Stimulated activated CD8-positive, alpha-beta memory T cell treated with anti-CD3 and anti-CD28 coated beads, Interleukin-4, amount 100 ng/mL, for 24 hours (primary cell): ENCODE results near the gene WDR45B.
A peak's percentile ranks its signal among the peaks of the same experiment; 100 is the strongest.
"Not testable (repeated sequence)": the region's sequence is repeated elsewhere in the genome, so short reads cannot be mapped to it uniquely, and the experiment has no call there.

Experiments used
- DNase-seq: peaks from one replicate; pipeline ENCODE4 v3.0.0-alpha.2; 2020; ENCODE audit warnings: low read depth

The WDR45B gene

DNA sequence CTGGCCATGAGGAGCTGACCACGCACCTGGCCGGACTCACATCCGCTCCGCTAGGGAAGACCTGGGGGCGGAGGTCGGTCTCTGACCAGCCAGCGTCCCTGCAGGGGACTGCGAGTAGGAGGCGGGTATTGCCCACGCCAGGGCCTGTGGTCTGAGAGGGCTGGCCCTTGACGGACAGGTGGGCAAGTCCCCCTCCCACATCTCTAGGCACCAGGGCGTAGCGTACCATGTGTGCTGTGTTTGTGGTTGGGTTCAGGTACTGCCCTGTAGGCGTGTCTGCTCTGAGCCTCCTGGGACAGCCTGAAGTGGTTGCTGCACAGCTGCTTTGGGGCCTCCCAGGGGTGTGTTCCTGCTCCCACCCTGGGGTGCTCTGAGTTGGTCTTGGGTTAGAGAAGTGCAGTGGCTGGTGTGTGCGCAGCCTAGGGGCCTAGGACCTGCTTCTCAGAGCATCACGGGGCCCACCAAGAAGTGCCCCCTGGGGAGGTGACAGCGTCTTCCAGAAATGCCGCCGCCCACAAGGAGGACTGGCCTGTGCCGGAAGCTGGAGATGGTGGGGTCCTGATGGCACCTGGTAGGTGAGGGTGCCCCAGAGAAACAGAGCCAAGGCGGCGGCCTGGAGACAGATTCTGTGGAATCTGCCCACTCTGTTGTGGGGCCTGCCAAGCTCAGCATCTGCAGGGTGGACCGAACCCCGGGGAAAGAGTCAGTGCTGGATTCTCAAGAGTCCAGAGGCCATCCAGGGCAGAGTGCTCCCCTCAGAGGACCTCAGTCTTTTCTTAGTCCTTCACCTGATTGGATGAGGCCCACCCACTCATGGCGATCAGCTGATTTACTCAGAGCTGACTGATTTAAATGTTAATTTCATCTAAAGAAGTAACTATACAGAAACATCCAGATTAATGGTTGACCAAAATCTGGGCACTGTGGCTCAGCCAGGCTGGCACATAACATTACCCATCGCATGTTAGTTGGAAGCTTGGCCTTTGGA is 48.3 kb downstream of the WDR45B start:
- no peak for DNase-seq

- DNase-seq = no peak
Observed at GRCh38 chr17:82598256-82599119, 49.8 kb downstream of the WDR45B start.

- DNase-seq = no peak
Observed at GRCh38 chr17:82596837-82597672, 51.2 kb downstream of the WDR45B start.

DNA sequence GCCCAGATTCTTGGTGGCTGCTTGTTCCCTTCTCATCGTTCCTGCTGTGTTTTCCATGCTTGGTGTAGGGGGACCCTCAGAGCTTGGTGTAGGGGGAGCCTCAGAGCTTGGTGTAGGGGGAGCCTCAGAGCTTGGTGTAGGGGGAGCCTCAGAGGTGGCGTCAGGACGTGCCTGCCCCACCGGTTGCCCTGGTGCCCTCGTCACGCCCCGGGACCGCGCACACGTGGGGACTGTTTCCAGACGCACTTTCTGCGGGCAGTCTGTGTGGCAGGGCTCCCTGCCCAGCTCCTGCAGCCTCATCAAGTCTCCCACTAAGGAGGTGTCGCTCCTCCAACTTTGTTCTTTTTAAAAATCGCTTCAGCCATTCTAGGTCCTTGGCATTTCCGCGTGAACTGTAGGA is 51.9 kb downstream of the WDR45B start:
- no peak for DNase-seq

DNA sequence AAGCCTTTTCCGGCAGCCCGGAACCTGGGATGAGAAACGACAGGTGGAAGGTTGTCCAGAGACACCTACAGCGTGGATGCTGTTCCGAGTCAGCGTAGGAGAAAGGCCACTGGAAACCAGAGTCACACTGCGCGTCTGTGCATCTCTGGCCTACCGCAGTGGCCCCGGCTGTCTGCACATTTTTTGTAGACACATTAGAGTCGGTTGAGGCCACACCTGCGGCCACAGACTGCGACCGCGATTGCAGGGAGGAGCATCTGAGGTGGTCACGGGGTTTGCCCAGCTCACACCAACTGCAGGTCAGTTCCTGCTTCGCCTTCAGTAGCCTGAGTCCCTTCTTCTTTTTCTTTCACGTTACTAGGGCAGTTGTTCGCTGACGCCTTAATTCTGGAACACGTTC is 52.4 kb downstream of the WDR45B start:
- no peak for DNase-seq

- DNase-seq = no peak
Observed at GRCh38 chr17:82594571-82594970, 53.7 kb downstream of the WDR45B start.

DNA sequence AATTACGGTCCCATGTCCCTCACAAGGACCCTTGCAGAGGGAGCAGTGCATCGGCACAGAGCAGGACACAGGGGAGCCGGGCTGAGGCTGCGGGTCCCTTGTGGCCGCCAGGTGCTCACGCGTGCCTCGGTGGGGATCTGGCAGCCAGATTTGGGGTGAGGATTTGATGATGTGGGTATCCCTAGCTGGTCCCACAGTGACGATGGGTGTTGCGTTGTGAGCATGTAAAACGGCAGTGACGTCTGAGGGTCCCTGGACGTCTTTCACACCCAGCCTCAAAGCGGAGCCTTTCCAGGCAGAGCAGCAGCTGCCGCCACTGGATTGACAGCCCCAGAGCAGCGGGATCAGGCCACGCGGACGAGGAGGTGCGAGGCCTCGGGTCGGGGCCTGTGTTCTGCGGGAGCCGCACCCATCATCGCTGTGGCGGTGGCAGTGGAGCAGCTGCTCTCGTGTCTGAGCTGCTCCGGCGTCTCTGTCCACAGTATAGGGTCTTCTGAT is 54.6 kb downstream of the WDR45B start:
- DNase-seq = no peak

GRCh38 chr17:82592767-82593589 is 55.3 kb downstream of the WDR45B start:
- no peak for DNase-seq

DNA sequence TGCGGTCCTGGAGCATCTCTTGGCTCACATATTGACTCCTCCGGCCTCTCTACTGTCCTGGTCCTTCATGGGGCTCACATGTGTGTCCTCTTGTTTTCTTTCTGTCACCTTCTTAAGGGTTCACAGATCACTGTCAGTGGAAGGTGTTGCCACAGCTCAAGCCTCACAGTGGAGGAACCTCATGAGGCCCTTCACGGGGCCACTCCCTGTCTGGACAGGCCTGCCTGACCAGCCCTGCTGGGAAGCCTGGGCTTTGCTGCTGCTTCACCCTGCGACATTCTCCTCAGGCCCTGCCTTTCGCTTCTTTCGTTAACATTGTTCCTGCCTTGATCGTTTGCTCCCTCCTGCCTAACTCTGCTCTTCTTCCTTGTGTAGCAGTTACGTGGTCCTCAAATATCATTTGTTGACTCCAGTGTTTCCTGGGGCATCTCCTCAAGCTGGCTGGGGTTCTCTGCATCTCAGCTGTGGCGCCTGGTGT is 55.9 kb downstream of the WDR45B start:
- DNase-seq = no peak

DNA sequence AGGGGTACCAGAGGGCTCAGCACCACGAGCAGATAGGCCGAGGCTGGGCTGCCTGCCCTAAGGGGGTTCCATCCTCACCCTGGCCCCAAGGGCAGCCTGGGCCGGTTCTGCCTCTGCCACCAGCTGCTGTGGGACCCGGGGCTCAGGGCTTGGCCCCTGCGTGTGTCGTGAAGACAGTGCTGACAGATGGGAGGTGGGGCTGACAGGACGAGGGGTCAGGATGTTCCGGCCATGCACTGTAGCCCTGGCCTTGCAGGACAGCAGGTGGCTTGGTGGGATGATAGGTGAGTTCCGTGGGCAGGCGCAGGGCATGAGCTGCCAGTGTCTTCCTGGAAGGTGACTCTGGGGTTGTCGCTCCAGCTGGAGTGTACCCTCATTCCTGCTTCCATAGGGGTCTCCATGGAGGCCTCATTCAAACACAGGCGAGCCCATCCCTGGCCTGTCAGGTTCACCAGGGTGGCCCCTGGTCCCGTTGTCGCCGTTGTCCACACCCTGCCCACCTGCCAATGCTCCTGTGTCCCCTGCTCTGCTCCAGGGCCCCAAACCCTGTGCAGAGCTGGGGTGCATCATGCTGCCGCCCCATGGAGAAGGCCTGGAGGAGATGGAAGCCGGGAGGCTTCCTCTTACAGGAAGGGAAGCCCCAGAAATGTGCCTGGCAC is 57.2 kb downstream of the WDR45B start:
- DNase-seq = no peak

DNA sequence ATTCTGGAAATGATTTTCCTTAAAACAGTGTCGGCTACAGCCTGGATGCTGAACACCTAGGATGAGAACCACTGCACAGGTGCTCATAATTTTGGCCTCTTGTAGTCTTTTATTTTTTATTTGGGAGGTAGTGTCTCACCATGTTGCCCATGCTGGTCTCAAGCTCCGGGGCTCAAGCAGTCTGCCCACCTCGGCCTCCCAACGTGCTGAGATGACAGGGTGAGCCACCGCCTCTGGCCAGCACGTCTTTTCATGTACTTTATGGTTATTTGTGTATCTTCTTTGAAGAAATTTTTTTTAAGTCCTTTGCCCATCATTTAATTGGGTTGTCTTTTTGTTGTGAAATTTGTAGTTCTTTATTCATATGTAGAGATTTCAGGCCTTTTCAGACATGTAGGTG is 58.0 kb downstream of the WDR45B start:
- no peak for DNase-seq

DNA sequence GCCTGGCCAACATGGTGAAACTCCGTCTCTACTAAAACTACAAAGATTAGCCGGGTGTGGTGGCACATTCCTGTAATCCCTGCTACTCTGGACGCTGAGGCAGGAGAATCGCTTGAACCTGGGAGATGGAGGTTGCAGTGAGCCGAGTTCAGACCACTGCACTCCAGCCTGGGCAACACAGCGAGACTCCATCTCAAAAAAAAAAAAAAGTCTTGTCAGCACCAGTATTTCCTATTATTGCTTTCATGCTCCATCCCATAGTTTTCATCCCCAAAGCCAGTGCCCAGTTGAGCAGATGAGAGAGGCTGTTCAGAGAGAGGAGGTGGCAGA is 58.4 kb downstream of the WDR45B start:
- DNase-seq = no peak

DNA sequence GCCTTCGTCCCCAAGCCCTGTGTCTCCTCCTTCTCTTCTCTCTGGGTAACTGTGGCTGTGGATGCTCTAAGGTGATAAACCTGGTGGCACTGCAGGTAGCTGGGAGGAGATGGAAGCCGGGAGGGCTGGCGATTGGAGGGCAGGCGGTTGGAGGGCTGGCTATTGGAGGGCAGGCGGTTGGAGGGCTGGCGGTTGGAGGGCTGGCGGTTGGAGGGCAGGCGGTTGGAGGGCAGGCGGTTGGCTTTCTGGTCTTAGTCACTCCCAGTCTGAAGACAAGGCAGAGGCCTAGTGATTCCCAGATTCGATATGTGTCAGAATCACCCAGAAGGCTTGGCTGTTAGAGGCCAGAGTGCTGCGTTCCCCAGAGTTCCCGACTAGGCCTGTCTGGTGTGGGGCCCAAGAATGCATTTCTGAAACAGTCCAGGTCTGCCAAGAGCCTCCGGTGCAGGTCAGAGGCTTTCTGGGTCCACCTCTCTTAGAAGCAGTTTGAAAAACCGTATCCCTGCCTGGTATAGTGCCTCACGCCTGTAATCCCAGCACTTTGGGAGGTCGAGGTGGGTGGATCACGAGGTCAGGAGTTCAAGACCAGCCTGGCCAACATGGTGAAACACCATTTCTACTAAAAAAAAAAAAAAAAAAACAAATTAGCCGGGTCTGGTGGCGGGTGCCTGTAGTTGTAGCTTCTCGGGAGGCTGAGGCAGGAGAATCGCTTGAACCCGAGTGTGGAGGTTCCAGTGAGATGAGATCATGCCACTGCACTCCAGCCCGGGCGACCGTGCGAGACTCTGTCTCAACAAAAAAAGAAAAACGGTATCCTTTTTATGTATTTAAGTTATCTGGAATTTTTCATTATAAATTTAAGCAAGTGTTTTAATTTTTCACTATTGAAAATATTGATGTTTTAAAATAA is 59.7 kb downstream of the WDR45B start:
- no peak for DNase-seq

GRCh38 chr17:82587234-82588086 is 60.8 kb downstream of the WDR45B start:
- no peak for DNase-seq

DNA sequence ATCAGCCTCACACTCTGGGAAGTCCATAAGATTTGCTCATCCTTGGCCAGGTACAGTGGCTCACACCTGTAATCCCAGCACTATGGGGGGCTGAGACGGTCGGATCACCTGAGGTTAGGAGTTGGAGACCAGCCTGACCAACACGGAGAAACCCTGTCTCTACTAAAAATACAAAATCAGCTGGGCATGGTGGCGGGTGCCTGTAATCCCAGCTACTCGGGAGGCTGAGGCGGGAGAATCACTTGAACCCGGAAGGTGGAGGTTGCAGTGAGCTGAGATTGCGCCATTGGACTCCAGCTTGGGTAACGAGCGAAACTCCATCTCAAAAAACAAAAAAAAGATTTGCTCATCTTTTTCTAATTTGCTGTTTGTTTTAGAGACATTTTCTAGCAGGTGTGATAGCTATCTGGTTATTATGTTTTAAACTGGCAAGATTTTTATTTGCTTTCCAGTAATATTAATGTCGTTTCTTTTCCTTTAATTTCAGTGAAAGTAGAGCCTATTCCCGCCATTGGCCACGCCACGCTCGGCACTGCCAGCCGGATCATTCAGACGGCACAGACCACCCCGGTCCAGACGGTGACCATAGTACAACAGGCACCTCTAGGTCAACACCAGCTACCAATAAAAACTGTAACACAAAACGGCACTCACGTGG is 61.5 kb downstream of the WDR45B start:
- DNase-seq = no peak

DNA sequence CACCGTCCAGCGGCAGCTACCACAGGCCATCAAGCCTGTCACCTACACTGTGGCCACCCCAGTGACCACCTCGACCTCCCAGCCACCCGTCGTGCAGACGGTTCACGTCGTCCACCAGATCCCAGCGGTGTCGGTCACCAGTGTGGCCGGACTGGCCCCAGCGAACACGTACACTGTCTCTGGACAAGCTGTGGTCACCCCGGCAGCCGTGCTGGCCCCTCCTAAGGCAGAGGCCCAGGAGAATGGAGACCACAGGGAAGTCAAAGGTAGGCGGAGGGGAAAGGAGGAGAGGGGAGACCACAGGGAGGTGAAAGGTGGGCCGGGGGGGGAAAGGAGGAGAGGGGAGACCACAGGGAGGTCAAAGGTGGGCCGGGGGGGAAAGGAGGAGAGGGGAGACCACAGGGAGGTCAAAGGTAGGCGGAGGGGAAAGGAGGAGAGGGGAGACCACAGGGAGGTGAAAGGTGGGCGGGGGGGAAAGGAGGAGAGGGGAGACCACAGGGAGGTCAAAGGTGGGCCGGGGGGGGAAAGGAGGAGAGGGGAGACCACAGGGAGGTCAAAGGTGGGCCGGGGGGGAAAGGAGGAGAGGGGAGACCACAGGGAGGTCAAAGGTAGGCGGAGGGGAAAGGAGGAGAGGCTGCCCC is 62.2 kb downstream of the WDR45B start:
- not testable (repeated sequence) for DNase-seq

- peak; percentile 54 for DNase-seq
Observed at GRCh38 chr17:82583720-82584234, 64.5 kb downstream of the WDR45B start.
